ENCODE measurements around the gene GTPBP2. TPM values are rescaled to one million over a fixed set of nuclear protein-coding genes. Genes with fewer than 3 reads are reported as not detected.

The GTPBP2 gene
- total RNA-seq, 2 experiments from 2014 or later = 107 to 115 TPM

GRCh38 chr6:43575772-43576551 lies 53.1 kb downstream of the GTPBP2 start, which contains the start of the genes POLH and XPO5:
TSS of gene POLH (plus strand) at chr6:43576185. CDS start at chr6:43582320, 6,135 bp downstream.
TSS of gene XPO5 (minus strand) at chr6:43576038. CDS start at chr6:43575864, 174 bp downstream.
- H3K4me1 Mint-ChIP-seq = peaks cover 32% of the 10 kb centered on the region
- H3K36me3 Mint-ChIP-seq = peaks cover 20% of the 10 kb centered on the region
- no peaks in the 10 kb centered on the region for H3K9me3 Mint-ChIP-seq

DNA sequence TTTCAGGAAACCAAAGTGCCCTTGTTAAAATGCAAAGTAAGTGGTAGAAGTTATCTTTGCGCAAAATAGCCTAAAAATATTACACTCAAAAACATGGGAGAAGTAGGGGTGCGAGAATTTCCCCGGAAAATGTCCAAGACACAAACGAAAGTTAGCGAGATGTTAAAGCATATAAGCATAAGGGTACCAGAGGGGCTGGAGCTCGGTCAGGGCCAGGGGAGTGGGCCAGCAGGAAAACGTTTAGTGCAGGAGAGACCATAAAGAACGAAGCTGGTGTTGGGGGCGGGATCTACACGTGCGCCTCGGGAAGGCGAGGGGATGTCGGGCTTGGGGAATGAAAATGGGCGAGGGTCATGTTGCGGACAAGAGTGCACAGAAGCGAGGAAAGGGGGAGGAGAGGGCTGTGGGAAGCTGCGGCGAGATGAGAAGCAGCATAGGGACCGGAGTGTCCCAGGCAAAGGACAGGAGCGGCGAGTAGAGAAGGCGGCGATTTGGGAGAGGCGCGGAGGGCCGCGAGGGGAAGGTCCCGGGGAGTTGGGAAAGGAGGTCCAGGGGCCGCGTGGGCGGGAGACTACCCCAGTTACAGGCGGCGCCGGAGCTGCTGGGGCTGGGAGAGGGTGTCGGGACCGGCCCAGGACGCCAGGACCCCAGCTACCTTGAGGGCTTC lies 53.8 kb downstream of the GTPBP2 start:
- no peak for ATAC-seq (ENCODE audit: low read depth)
- POLR2A ChIA-PET = interaction anchor here (0.6 to 1.6 kb wide), 7 partner anchors 10 to 783 kb away, joined by 3 to 16 read pairs (median 5); partner anchors contain the start of genes GTPBP2, MAD2L1BP, POLR1C and YIPF3
- DNase-seq = no peak
- peak overlapping the region; percentile 88 for H3K27ac Mint-ChIP-seq
- H3K36me3 Mint-ChIP-seq = peaks cover 20% of the 10 kb centered on the region
- H3K4me3 Mint-ChIP-seq = peak overlapping the region; percentile 95
- peaks cover 32% of the 10 kb centered on the region for H3K4me1 Mint-ChIP-seq
- no peaks in the 10 kb centered on the region for H3K9me3 Mint-ChIP-seq
- no peaks in the 10 kb centered on the region for H3K27me3 Mint-ChIP-seq

More at GRCh38 chr6:43575772-43576551, 53.1 kb downstream of the GTPBP2 start, which contains the start of the genes POLH and XPO5:
- ATAC-seq (ENCODE audit: low read depth) (peak; percentile 95), DNase-seq (peak; percentile 95)
- no peaks in the 10 kb centered on the region for H3K27me3 Mint-ChIP-seq
- peak within 1 kb of the TSS; percentile 95 for H3K4me3 Mint-ChIP-seq
- H3K27ac Mint-ChIP-seq = peak within 1 kb of the TSS; percentile 88
- POLR2A ChIA-PET = interaction anchor here (0.6 to 1.6 kb wide), 8 partner anchors 9 to 783 kb away, joined by 3 to 16 read pairs (median 4); partner anchors contain the start of genes GTPBP2, MAD2L1BP, POLR1C and YIPF3

- Mint-ChIP-seq H3K9me3 (no peaks in the 10 kb centered on the region), H3K4me3 (no peak overlapping the region), H3K36me3 (peaks cover 14% of the 10 kb centered on the region), H3K4me1 (peaks cover 12% of the 10 kb centered on the region), H3K27me3 (no peaks in the 10 kb centered on the region), H3K27ac (peak overlapping the region; percentile 47)
- ATAC-seq (ENCODE audit: low read depth) = no peak
- DNase-seq = no peak
- POLR2A ChIA-PET = no interaction called here
These were observed 57.0 kb downstream of the GTPBP2 start for GRCh38 chr6:43572015-43572414.

- ATAC-seq (ENCODE audit: low read depth) = no peak
- DNase-seq = no peak
- H3K4me3 Mint-ChIP-seq = no peak overlapping the region
- peaks cover 12% of the 10 kb centered on the region for H3K4me1 Mint-ChIP-seq
- H3K27ac Mint-ChIP-seq = peak overlapping the region; percentile 39
- no peaks in the 10 kb centered on the region for H3K27me3 Mint-ChIP-seq
- POLR2A ChIA-PET = no interaction called here
- H3K36me3 Mint-ChIP-seq = peaks cover 12% of the 10 kb centered on the region
- no peaks in the 10 kb centered on the region for H3K9me3 Mint-ChIP-seq
These were observed 58.1 kb downstream of the GTPBP2 start for GRCh38 chr6:43570876-43571441.

Other genes starting within 250 kb of the GTPBP2 start
- gene ABCC10, start 201.7 kb downstream of the GTPBP2 start, total RNA-seq = 10 to 100 TPM; 51.0 to 58.3 TPM
- under 1 TPM; 0.30 to 0.37 TPM for gene DLK2, start 173.7 kb downstream of the GTPBP2 start, total RNA-seq
- 10 to 100 TPM; 42.7 to 47.6 TPM for gene TJAP1, start 151.7 kb downstream of the GTPBP2 start, total RNA-seq
- gene LRRC73, start 118.9 kb downstream of the GTPBP2 start, total RNA-seq = under 1 TPM; 0.33 to 0.37 TPM
- 10 to 100 TPM; 63.2 to 71.8 TPM for gene YIPF3, start 112.3 kb downstream of the GTPBP2 start, total RNA-seq
- 10 to 100 TPM; 28.8 to 29.7 TPM for gene POLR1C, start 112.2 kb downstream of the GTPBP2 start, total RNA-seq
- gene XPO5, start 53.2 kb downstream of the GTPBP2 start, total RNA-seq = 10 to 100 TPM; 46.1 to 47.0 TPM
- 10 to 100 TPM; 57.3 to 62.0 TPM for gene POLH, start 53.1 kb downstream of the GTPBP2 start, total RNA-seq
- 10 to 100 TPM; 39.7 to 40.2 TPM for gene MAD2L1BP, start 6.6 kb upstream of the GTPBP2 start, total RNA-seq
- gene RSPH9, start 15.8 kb upstream of the GTPBP2 start, total RNA-seq = not detected
- 10 to 100 TPM; 38.3 to 40.3 TPM for gene MRPS18A, start 58.5 kb upstream of the GTPBP2 start, total RNA-seq
- gene VEGFA, start 140.9 kb upstream of the GTPBP2 start, total RNA-seq = 10 to 100 TPM; 33.6 to 39.5 TPM